GM12878 (cell line): ENCODE measurements around the gene QPCT. TPM values are rescaled to one million over a fixed set of nuclear protein-coding genes. Genes with fewer than 3 reads are reported as not detected.

Source experiments
- ATAC-seq: fragments of 200-7000 bp; cut with Tn5 transposase; 3 replicates; pipeline ENCODE4 v1.9.1; 2020; ENCODE audit warnings: mild to moderate bottlenecking, moderate library complexity
- BruUV-seq: library from RNA; stranded (reverse); fragments of 400-500 nt; replicated peaks from 2 replicates; lab custom pipeline; 2021; lab: Mats Ljungman, UMichigan
- CTCF ChIA-PET: fragments of 300-600 bp; sonication (Branson Sonifier 250); formaldehyde crosslinking; extraction: SDS; loops from one replicate; lab custom pipeline; 2021; ENCODE audit warnings: inconsistent platforms; lab: Yijun Ruan, JAX
- POLR2A ChIA-PET: fragments of 350-600 bp; formaldehyde crosslinking; extraction: SDS; loops from one replicate; lab custom pipeline; 2021; ENCODE audit warnings: inconsistent platforms; lab: Charles Lee
- RAD21 ChIA-PET: fragments of 300-600 bp; sonication (Branson Sonifier 250); formaldehyde crosslinking; loops from one replicate; lab custom pipeline; 2023; ENCODE audit warnings: antibody characterized with exemption; ENCODE audit not compliant: unreplicated experiment; lab: Charles Lee
- SMC1A ChIA-PET: fragments of 300-600 bp; sonication (Branson Sonifier 250); formaldehyde crosslinking; loops from one replicate; lab custom pipeline; 2023; ENCODE audit not compliant: unreplicated experiment, uncharacterized antibody; lab: Charles Lee
- DNase-seq: peaks from one replicate; pipeline ENCODE4 v3.0.0-alpha.2; 2011; ENCODE audit warnings: low read depth, low spot score
- FAIRE-seq: peaks from 3 replicates; lab custom pipeline; 2011; peaks lifted over from hg19 to GRCh38; lab: Jason Lieb, UNC
- H2AFZ ChIP-seq: 2 replicates; pipeline ENCODE4 v1.6.0; 2011; ENCODE audit warnings: low read depth, low read length, control low read depth; ENCODE audit not compliant: control insufficient read depth
- H3K27ac ChIP-seq: 2 replicates; pipeline ENCODE4 v1.5.1; 2011; ENCODE audit warnings: control low read depth; ENCODE audit not compliant: control insufficient read depth, insufficient read depth
- H3K27me3 ChIP-seq, 2 experiments: replicated peaks in 1 of 2; 2 replicates each; pipeline versions ENCODE4 v1.6.0 to v1.6.1; 2011; ENCODE audit warnings: low read length in 1 of 2; ENCODE audit not compliant: control insufficient read depth in 2 of 2, insufficient read depth in 2 of 2
- H3K36me3 ChIP-seq, 2 experiments: 2 replicates each; pipeline ENCODE4 v1.5.1; 2011; ENCODE audit warnings: low read length in 1 of 2; ENCODE audit not compliant: control insufficient read depth in 2 of 2, insufficient read depth in 2 of 2
- H3K4me1 ChIP-seq: 2 replicates; pipeline ENCODE4 v1.6.1; 2011; ENCODE audit warnings: mild to moderate bottlenecking, low read length, moderate library complexity, mixed read lengths; ENCODE audit not compliant: control insufficient read depth, insufficient read depth
- H3K4me2 ChIP-seq: 2 replicates; pipeline ENCODE4 v1.6.0; 2011; ENCODE audit warnings: control low read depth; ENCODE audit not compliant: control insufficient read depth, insufficient read depth
- H3K4me3 ChIP-seq: fragments of 200-600 bp; sonication (generic); 2 replicates; pipeline ENCODE4 v1.5.1; 2016
- H3K79me2 ChIP-seq: 2 replicates; pipeline ENCODE4 v1.6.0; 2011; ENCODE audit warnings: low read length; ENCODE audit not compliant: control insufficient read depth, insufficient read depth
- H3K9ac ChIP-seq: 2 replicates; pipeline ENCODE4 v1.8.0; 2011; ENCODE audit warnings: low read length, control low read depth, mixed read lengths; ENCODE audit not compliant: control insufficient read depth, insufficient read depth
- H3K9me3 ChIP-seq: replicated peaks from 3 replicates; pipeline ENCODE4 v1.5.1; 2011; ENCODE audit warnings: mild to moderate bottlenecking, low read length; ENCODE audit not compliant: control insufficient read depth, insufficient read depth
- H4K20me1 ChIP-seq: 2 replicates; pipeline ENCODE4 v1.6.0; 2011; ENCODE audit not compliant: control insufficient read depth, insufficient read depth
- ATF3 ChIP-seq: IDR thresholded peaks from 2 replicates; pipeline ENCODE4 v1.6.1; 2011; ENCODE audit warnings: low read depth, mild to moderate bottlenecking, low read length, moderate library complexity, borderline replicate concordance; ENCODE audit errors: extremely low read depth
- BRCA1 ChIP-seq: IDR thresholded peaks from 2 replicates; pipeline ENCODE4 v1.6.1; 2011; ENCODE audit warnings: low read depth, low read length, improper control_type of control experiment
- CREB1 ChIP-seq: IDR thresholded peaks from 2 replicates; pipeline ENCODE4 v1.6.1; 2012; ENCODE audit warnings: low read depth, mild to moderate bottlenecking, inconsistent platforms
- CTCF ChIP-seq, 3 experiments: IDR thresholded peaks in 2 of 3; conservative IDR thresholded peaks in 1 of 3; 2 replicates each; pipeline ENCODE4 v1.5.1; 2011; ENCODE audit warnings: low read depth in 3 of 3, low read length in 3 of 3, mild to moderate bottlenecking in 3 of 3, control low read depth in 2 of 3, moderate library complexity in 2 of 3, inconsistent platforms in 1 of 3, mixed read lengths in 1 of 3; ENCODE audit not compliant: control insufficient read depth in 2 of 3, insufficient read depth in 1 of 3; ENCODE audit errors: extremely low read depth in 1 of 3
- CUX1 ChIP-seq: IDR thresholded peaks from 2 replicates; pipeline ENCODE4 v1.6.1; 2012; ENCODE audit warnings: improper control_type of control experiment, low read depth, low read length; ENCODE audit not compliant: insufficient replicate concordance
- E4F1 ChIP-seq: fragments of 450-650 bp; IDR thresholded peaks from 2 replicates; pipeline ENCODE4 v1.6.1; 2018; ENCODE audit warnings: borderline replicate concordance, mild to moderate bottlenecking; ENCODE audit not compliant: partially characterized antibody
- LARP7 ChIP-seq: fragments of 450-650 bp; IDR thresholded peaks from 2 replicates; pipeline ENCODE4 v1.6.1; 2017; ENCODE audit warnings: mild to moderate bottlenecking
- MEF2A ChIP-seq: IDR thresholded peaks from 2 replicates; pipeline ENCODE4 v1.6.1; 2011; ENCODE audit warnings: low read depth, mild to moderate bottlenecking, low read length, moderate library complexity; ENCODE audit not compliant: insufficient read depth
- PML ChIP-seq: IDR thresholded peaks from 2 replicates; pipeline ENCODE4 v1.6.1; 2012; ENCODE audit warnings: low read length, inconsistent platforms
- RAD21 ChIP-seq: IDR thresholded peaks from 2 replicates; pipeline ENCODE4 v1.6.1; 2011; ENCODE audit warnings: mild to moderate bottlenecking, low read depth, low read length, moderate library complexity; ENCODE audit not compliant: insufficient read depth
- SIX5 ChIP-seq: IDR thresholded peaks from 2 replicates; pipeline ENCODE4 v1.6.1; 2011; ENCODE audit warnings: mild to moderate bottlenecking, low read depth, low read length, moderate library complexity; ENCODE audit not compliant: severe bottlenecking
- TCF12 ChIP-seq: IDR thresholded peaks from 2 replicates; pipeline ENCODE4 v1.6.1; 2011; ENCODE audit warnings: low read depth, mild to moderate bottlenecking, low read length
- WRNIP1 ChIP-seq: IDR thresholded peaks from 2 replicates; pipeline ENCODE4 v1.6.1; 2011; ENCODE audit warnings: low read depth, low read length, improper control_type of control experiment, borderline replicate concordance
- WGBS: methylation state at CpG from one replicate; pipeline ENCODE4 v1.1.6; 2016; ENCODE audit warnings: low lambda C conversion rate; ENCODE audit not compliant: insufficient replicate concordance, insufficient coverage; ENCODE audit errors: missing lambda C conversion rate; 5-methylcytosine and 5-hydroxymethylcytosine counted together
- in situ Hi-C: fragments of 300-500 bp; cut with MboI; formaldehyde crosslinking; loops from 9 replicates; pipeline ENCODE4 v1.14.3; 2018; ENCODE audit warnings: mixed read lengths
- intact Hi-C: fragments of 100-400 bp; cut with micrococcal nuclease; formaldehyde crosslinking; loops from one replicate; pipeline ENCODE4 v1.14.2; 2022; ENCODE audit not compliant: unreplicated experiment
- polyA plus RNA-seq, 11 experiments: library from polyadenylated mRNA; depleted of rRNA in 4 of 11; unstranded in 6 of 11; stranded (reverse) in 5 of 11; fragments of >200 nt; fragmentation: Nextera tagmentation in 4 of 11; fragmentation: Illumina TruSeq in 1 of 11; extraction: Ambion mirVana in 4 of 11; extraction: Trizol in 1 of 11; gene quantifications; 1 replicate in 1 of 11; 2 replicates in 10 of 11; pipeline versions ENCODE4 v1.2.1 to v1.2.3, GENCODE V29; 2011 to 2016; ENCODE audit warnings: inconsistent platforms in 2 of 11, missing spikeins in 2 of 11, low read depth in 1 of 11
- total RNA-seq, 4 experiments: library from RNA; depleted of rRNA in 3 of 4; stranded (reverse); fragments of >200 nt in 3 of 4; fragmentation: Illumina TruSeq in 1 of 4; extraction: Trizol in 1 of 4; gene quantifications; 2 replicates each; pipeline versions ENCODE4 v1.2.1 to v1.2.3, GENCODE V29; 2013 to 2021

Gene QPCT
- total and polyA plus RNA-seq, 10 of the 15 experiments (the other 5 are each of a cell fraction or from before 2014, with no cell fraction given), result 0.14 to 0.86 (median 0.18) TPM; not detected in 1

GRCh38 chr2:37379881-37380296 is 35.5 kb downstream of the QPCT start:
- no peak for FAIRE-seq
- no peak overlapping the region for H3K4me2 ChIP-seq
- ATAC-seq, result no peak
- TF ChIP-seq ATF3 (no peak), BRCA1 (no peak), WRNIP1 (no peak), MEF2A (no peak), TCF12 (no peak), CTCF (IDR thresholded peaks at IDR 0.05 in 2 of 3, conservative IDR thresholded peaks at IDR 0.05 in 1 of 3; ENCODE audit: control insufficient read depth in 2 of 3, extremely low read depth in 1 of 3, insufficient read depth in 1 of 3, low read depth in 3 of 3, low read length in 3 of 3) (no peak), PML (no peak), RAD21 (no peak), CREB1 (no peak), SIX5 (no peak), LARP7 (no peak), E4F1 (no peak), CUX1 (no peak)

More at GRCh38 chr2:37379881-37380296, 35.5 kb downstream of the QPCT start:
- Histone ChIP-seq H3K27me3 (peaks cover 0 to 7% of the 10 kb centered on the region in 2 experiments; a peak in 1 of 4 replicates), H3K27ac (no peak overlapping the region), H3K4me1 (peaks cover 24% of the 10 kb centered on the region), H3K9me3 (no peaks in the 10 kb centered on the region; the same call in 2 of the 3 replicates), H3K79me2 (no peaks in the 10 kb centered on the region), H3K36me3 (no peaks in the 10 kb centered on the region), H3K4me3 (no peak overlapping the region), H4K20me1 (no peaks in the 10 kb centered on the region), H2AFZ (no peak overlapping the region), H3K9ac (no peak overlapping the region)
- WGBS, result 68% methylated on average over 5 of the region's 5 CpGs
- no TSS peak for BruUV-seq
- intact Hi-C loops (loop anchor here (5.0 kb wide), 1 partner anchor 58 kb away; the partner anchor contains the start of gene PRKD3), in situ Hi-C loops (no loop called here)
- no peak for DNase-seq
- ChIA-PET SMC1A (interaction anchor here (0.5 to 6.8 kb wide), 6 partner anchors 10 to 509 kb away, joined by 3 to 53 read pairs (median 4); no protein-coding TSS in a partner anchor), POLR2A (interaction anchor here (1.5 kb wide), 1 partner anchor 10 kb away, joined by 3 read pairs; no protein-coding TSS in a partner anchor), CTCF (interaction anchor here (0.6 to 7.3 kb wide), 5 partner anchors 8 to 498 kb away, joined by 3 to 53 read pairs (median 10); no protein-coding TSS in a partner anchor), RAD21 (interaction anchor here (0.6 to 1.3 kb wide), 2 partner anchors 10 to 17 kb away, joined by 4 to 7 read pairs; no protein-coding TSS in a partner anchor)
